Measurements from ENCODE around the gene CEP350.

The CEP350 gene

DNA sequence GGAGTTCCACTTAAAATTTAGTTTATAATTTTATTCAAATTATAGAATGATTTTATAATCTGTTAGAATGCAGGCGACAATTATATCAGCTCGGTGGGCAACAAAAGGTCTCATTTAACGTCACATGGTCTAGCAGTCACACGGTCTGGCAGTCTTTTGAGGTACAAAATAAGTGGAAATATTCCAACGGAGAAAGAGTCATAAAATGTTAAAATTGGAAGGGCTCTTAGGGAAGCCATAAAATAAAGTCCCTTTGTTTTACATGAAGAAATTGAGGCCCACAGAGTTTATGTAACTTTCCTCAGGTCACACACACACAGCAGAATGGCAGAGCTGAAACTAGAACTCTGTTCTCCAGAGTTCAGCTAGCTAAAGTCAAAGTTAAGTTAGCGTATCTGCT, 115.7 kb downstream of the CEP350 start:
- no peak for DNase-seq

- DNase-seq: no peak
Measured at GRCh38 chr1:180071759-180072158, 117.1 kb downstream of the CEP350 start.

GRCh38 chr1:180080439-180080838, 125.8 kb downstream of the CEP350 start:
- no peak for DNase-seq

DNA sequence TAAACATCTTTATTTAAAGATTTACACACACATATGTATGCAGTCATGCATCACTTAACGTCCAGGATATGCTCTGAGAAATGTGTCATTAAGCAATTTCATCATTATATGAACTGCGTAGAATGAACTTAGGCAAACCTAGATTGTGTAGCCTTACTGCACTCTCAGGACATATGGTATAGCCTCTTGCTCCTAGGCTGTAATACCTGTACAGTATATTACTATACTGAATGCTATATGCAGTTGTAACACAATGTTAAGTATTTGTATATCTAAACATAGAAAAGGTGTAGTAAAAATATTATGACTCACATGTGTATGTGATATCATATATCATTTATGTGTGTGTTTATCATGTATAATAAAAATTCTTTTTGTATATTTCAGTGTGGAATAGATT, 126.9 kb downstream of the CEP350 start:
- no peak for DNase-seq

DNA sequence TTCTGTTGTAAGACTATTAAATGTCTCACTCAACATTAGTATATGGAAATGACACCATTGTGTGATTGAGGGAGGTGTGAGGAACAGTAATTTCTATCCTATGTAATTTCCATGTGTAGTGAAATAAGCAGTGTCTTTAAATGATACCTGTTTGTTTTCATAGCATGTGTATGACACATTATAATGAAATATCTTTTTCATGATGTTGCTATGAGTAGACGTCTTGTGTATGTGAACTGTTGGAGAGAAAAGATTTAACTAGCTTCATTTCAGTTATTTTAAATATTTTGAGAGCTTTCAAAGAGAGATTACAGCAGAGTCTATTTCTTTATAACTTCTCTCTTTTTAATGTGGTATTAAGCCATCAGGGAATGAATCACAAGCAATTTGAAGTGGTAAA, 128.6 kb downstream of the CEP350 start:
- no peak for DNase-seq

DNA sequence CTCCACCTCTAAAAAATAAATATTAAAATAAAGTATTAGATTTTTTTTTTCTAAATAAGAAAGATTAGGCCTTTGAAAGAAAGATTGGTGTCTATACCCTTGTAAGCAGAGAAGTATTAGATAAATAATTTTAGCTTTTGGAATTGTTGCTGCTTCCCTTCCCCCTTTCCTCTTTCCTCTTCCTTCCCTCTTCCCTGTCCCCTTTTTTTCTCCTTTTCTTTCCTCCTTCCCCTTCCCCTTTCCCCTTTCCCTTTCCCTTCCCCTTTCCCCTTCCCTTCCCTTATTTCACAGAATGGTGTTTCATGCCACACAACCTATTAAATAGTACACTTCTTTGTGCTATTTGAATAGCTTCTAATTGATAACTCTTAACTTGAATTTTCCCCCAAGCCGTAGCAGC, 130.3 kb downstream of the CEP350 start:
- DNase-seq: no peak

GRCh38 chr1:180085331-180085730, 130.7 kb downstream of the CEP350 start:
- DNase-seq: no peak

DNA sequence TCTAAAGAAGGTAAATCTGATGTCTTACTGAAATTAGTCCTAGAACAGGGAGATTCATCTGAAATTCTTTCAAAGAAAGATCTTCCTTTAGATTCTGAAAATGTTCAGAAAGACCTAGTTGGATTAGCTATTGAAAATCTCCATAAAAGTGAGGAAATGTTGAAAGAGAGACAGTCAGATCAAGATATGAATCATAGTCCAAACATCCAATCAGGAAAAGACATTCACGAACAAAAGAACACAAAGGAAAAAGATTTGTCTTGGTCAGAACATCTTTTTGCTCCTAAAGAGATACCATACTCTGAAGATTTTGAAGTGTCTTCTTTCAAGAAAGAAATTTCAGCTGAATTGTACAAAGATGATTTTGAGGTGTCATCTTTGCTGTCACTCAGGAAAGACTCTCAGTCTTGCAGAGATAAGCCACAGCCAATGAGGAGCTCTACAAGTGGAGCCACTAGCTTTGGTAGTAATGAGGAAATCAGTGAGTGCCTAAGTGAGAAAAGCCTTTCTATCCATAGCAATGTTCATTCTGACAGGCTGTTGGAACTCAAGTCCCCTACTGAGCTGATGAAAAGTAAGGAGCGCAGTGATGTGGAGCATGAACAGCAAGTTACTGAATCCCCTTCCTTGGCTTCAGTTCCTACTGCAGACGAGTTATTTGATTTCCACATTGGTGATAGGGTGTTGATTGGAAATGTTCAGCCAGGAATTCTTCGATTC, 138.5 kb downstream of the CEP350 start:
- no peak for DNase-seq

- DNase-seq: no peak
Measured at GRCh38 chr1:180094705-180095295, 140.2 kb downstream of the CEP350 start.

DNA sequence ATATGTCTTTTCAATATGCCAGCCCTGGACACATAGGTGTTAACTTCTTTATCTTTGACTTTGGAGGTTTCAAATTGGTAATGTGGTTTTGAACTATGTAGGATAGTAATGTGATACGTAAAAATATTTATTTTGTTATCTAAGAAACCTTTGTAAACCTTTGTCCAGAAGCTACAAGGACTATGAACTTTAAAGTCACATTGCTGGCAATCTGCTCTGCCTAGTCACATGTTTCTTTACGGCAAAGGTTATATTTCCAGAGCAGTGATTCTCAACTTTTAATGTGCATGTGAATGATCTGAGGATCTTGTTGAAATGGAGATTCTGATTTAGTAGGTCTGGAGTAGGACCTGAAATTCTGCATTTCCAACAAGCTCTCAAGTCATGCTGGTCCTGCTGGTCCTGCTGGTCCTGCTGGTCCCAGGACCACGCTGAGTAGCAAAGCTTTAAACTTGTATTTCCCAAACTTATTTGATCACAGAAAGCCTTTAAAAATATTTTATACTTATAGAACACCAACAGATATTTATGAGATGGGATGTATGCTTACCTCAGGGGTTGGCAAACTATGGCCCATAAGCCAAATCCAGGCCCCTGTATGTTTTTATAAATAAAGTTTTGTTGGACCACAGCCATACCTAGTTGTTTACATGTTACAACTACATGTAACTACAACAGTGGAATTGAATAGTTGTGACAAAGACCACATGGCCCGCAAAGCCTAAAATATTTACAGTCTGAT, 142.1 kb downstream of the CEP350 start:
- no peak for DNase-seq

DNA sequence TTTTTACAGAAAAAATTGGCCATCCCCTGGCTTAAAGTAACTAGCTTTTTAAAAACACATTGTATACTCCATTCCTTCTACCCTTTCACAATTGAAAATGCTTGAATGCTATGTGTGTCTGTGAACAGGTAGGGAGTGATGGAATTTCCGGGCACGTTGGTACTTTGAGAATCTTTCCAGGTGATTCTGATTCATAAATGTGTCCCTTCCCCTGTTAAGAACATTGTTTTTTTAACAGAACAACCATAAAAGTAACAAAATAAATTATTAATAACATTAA, 142.7 kb downstream of the CEP350 start:
- DNase-seq: no peak

DNA sequence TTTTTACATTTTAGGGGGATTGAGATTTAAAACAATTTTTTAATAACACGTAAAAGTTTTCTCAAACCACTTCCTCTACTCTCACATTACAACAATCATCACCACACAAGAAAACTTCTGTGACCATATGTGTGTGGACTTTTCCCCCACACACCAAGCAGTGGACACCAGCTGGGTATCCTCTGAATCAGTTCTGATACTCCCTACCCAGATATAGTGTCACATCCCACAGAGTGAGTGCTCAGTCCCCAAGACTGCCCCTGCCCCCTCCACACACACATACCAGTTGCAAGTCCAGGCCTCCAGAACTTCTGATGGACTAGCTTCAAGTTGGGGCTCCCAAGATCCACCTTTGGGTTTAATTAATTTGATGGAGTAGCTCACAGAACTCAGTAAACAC, 146.8 kb downstream of the CEP350 start:
- DNase-seq: no peak

DNA sequence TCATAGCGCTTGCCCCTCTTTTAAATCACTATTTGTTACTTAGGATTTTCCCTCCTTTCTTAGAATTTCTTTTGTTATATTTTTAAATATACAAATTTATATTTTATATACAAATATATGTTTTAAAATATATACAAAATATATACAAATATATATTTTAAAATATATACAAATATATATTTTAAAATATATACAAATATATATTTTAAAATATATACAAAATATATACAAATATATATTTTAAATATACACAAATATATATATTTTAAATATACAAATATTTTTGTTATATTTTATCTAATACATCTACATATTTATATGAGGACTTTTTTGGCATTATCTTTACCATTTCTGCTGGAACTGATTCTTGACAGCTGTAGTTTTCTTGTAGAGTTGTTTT, 149.2 kb downstream of the CEP350 start:
- no peak for DNase-seq

DNA sequence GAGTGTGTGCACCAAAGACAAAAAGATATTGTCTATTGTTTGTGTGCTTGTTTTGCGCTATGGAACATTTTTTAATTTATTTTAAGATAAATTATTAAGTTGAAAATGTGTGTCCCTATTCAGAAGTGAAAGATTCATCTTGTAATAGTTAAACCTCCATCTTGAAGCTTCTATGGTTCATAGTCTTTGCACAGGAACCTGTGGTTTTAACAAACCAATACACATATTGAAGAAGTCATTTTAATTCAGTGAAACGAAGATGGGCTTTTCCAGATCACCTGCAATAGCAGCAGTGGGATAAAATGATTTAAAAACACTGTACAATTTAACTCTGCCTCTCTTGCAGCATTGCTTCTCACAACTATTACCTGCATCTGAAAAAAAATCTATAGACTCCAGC, 157.5 kb downstream of the CEP350 start:
- DNase-seq: no peak

- DNase-seq: no peak
Measured at GRCh38 chr1:180112984-180113647, 158.5 kb downstream of the CEP350 start.

DNA sequence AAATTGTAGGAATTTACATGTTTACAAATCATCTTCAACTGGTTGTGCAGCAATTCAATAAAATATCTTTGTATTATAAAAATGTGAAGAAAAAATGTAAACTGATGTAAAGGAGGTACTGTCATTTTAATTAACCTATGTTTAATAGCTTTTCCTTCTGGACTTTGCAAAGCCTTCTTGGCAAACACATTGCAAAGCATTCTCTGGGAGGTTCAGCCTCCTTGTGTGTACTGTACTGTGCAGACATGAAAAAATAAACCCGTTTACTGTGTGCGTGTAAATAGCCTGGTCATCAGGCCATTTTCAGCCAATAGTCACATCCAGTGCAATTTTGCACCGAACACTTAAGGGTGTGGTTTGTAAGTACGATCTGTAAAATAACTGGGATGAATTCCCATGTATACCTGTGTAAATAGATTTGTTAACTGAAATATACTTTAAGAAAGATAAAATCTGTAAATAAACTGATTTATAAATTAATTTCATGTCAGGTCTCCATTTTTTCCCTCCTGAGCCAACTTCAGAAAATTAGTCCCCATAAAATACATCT, 159.9 kb downstream of the CEP350 start:
- DNase-seq: no peak

DNA sequence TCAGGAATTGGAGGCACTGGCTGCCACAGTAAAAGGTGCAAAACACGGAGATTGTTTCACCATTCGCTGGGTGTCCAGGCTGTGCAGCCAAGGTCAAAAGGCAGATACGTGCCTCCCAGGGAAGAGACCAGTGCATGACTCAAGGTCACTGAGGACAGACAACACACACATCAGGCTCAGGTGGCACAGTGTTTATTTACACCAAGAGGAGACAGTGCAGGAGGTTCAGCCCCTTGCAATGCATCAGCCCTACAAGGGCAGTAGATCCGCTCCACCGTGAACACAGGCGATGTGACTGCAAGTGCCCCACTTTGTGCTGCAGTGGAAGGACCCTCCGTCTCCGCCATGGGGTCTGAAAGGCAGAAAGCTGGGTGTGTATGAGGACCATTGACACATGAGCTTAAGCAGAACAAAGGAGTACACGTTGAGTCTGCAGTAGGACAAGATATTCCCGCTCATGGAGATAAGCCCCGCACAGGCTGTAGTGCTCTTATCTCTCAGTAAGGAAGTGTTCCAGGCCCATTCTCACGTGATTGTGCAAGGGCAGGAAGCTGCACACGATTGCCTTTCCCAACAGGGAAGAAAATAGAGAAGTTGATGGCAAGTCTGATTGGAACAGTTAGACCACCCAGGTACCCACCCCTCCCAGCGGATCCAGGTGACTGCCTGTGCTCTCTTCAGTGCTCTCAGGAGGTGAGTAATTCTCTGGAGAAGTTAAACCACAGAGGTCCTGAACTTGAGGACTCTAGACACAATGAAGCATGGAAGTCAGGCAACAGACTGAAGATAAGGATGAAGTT, 162.6 kb downstream of the CEP350 start:
- no peak for DNase-seq

DNA sequence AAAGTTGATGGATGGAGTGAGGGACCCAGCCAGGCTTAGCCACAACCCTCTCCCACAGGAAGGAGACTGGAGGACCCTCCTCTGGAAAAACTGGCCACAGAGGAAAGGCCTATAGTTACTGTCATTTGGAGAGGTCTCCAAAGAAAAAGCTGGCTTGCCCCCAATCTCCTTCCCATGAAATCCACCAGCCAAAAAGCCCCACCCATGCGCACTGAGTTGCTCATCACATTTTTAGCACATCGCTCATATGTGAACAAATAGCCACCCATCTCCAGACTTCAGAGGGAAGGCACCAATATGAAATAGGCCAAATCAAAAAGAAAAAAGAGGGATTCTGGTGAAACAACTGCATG, 163.1 kb downstream of the CEP350 start:
- DNase-seq: no peak

- DNase-seq: no peak
Measured at GRCh38 chr1:180119837-180120236, 165.2 kb downstream of the CEP350 start.

DNA sequence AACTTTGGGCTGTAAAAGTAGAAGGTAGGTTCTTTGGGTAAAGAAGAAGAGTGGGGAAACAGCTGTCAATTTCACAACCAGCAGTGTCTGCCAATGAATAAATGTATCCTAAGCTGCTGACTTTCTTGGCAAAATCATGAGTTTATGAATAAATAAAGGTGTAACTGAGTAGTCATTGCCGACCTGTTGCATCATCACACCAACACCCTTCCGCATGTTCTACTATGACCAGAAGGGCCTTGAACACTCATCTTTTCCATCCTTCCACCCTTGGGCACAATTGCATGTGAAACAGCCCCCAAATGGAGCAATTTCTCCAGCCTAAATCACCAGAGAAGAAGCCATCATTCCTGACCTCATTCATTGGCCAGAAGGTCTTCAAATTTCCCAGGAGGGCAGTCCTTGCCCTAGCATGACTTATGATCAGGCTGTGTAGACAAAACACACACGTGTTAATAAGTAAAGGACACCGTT, 168.9 kb downstream of the CEP350 start:
- no peak for DNase-seq

DNA sequence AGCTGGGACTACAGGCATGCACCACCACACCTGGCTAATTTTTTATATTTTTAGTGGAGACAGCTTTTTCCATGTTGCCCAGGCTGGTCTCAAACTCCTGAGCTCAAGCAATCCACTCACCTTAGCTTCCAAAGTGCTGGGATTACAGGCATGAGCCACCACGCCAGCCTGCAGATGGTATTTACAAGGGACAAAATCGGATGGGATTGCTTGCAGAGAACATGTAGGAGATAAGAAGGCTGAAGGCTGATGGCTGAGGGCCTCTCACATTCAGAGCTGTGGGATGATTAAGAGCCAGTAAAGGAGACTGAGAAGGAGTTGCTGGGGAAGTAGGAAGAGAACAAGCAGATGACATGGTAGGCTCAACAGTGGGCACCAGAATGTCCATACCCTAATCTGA, 176.0 kb downstream of the CEP350 start:
- no peak for DNase-seq

- no peak for DNase-seq
Measured at GRCh38 chr1:180131510-180131909, 176.9 kb downstream of the CEP350 start.

DNA sequence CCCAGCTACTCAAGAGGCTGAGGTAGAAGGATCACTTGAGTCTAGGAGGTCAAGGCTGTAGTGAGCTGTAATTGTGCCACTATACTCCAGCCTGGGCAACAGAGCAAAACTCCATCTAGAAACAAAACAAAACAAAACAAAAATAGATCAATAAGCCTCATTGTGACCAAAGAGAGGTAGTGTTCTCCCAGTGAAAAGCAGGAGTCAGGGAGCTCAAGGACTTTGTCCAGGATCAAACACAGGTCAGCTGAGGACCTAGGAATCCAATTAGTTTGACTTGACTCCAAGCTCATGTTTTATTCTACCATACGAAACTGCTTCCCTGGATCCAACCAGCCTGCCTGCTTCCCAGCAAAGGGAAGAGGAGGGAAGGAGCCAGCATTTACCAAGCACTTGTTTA, 178.6 kb downstream of the CEP350 start:
- no peak for DNase-seq
